ENCODE measurements around the gene DTHD1.

GRCh38 chr4:36242629-36243354, 38.6 kb upstream of the DTHD1 start:
- TF ChIP-seq, protein P1, sequence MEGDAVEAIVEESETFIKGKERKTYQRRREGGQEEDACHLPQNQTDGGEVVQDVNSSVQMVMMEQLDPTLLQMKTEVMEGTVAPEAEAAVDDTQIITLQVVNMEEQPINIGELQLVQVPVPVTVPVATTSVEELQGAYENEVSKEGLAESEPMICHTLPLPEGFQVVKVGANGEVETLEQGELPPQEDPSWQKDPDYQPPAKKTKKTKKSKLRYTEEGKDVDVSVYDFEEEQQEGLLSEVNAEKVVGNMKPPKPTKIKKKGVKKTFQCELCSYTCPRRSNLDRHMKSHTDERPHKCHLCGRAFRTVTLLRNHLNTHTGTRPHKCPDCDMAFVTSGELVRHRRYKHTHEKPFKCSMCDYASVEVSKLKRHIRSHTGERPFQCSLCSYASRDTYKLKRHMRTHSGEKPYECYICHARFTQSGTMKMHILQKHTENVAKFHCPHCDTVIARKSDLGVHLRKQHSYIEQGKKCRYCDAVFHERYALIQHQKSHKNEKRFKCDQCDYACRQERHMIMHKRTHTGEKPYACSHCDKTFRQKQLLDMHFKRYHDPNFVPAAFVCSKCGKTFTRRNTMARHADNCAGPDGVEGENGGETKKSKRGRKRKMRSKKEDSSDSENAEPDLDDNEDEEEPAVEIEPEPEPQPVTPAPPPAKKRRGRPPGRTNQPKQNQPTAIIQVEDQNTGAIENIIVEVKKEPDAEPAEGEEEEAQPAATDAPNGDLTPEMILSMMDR (IDR thresholded peaks at IDR 0.05) = no peak
- no peak for TF ChIP-seq EP300 (IDR thresholded peaks at IDR 0.05)
- TF ChIP-seq POLR2A (IDR thresholded peaks at IDR 0.05) = no peak
- TF ChIP-seq POLR2AphosphoS5 (IDR thresholded peaks at IDR 0.05) = no peak
